NB4 (cell line): ENCODE results near the gene CREBBP.

Source experiments
- CTCF ChIP-seq: IDR thresholded peaks from one replicate; pipeline ENCODE4 v1.5.1; 2012; ENCODE audit warnings: low read depth, low read length
- MAX ChIP-seq: IDR thresholded peaks from 2 replicates; pipeline ENCODE4 v1.6.1; 2011; ENCODE audit warnings: low read depth, low read length
- MYC ChIP-seq: IDR thresholded peaks from 2 replicates; pipeline ENCODE4 v1.6.1; 2011; ENCODE audit warnings: low read depth, low read length
- POLR2A ChIP-seq: IDR thresholded peaks from 2 replicates; pipeline ENCODE4 v1.6.1; 2011; ENCODE audit warnings: mild to moderate bottlenecking; ENCODE audit not compliant: insufficient read length; ENCODE audit errors: extremely low read depth

GRCh38 chr16:3810818-3811217 is 69.7 kb downstream of the CREBBP start:
- TF ChIP-seq CTCF, result no peak
- TF ChIP-seq POLR2A, result no peak
- TF ChIP-seq MAX, result no peak
- TF ChIP-seq MYC, result no peak
